ENCODE results near the gene DIDO1.
"Not testable (repeated sequence)": the region's sequence is repeated elsewhere in the genome, so short reads cannot be mapped to it uniquely, and the experiment has no call there.

Gene DIDO1

GRCh38 chr20:62929051-62929538 is 2.8 kb upstream of the DIDO1 start:
- peak in 1 of 2 donors; percentile 37 for DNase-seq (ENCODE audit: low read depth in 2 of 2)

- no peak for DNase-seq (ENCODE audit: low read depth in 2 of 2)
These were observed 2.1 kb upstream of the DIDO1 start for GRCh38 chr20:62928246-62928939.

GRCh38 chr20:62927128-62927705 is 912 bp upstream of the DIDO1 start:
- DNase-seq (ENCODE audit: low read depth in 2 of 2), result no peak

- DNase-seq (ENCODE audit: low read depth in 2 of 2), result no peak
These were observed 681 bp downstream of the DIDO1 start for GRCh38 chr20:62925420-62926228.

GRCh38 chr20:62925076-62925419 is 1.3 kb downstream of the DIDO1 start:
- DNase-seq (ENCODE audit: low read depth in 2 of 2), result no peak

GRCh38 chr20:62924442-62925075 is 1.7 kb downstream of the DIDO1 start:
- no peak for DNase-seq (ENCODE audit: low read depth in 2 of 2)

GRCh38 chr20:62923669-62924441 is 2.5 kb downstream of the DIDO1 start:
- no peak for DNase-seq (ENCODE audit: low read depth in 2 of 2)

- not testable (repeated sequence) for DNase-seq (ENCODE audit: low read depth in 2 of 2)
These were observed 3.1 kb downstream of the DIDO1 start for GRCh38 chr20:62923059-62923668.

- DNase-seq (ENCODE audit: low read depth in 2 of 2), result no peak
These were observed 3.8 kb downstream of the DIDO1 start for GRCh38 chr20:62922451-62922921.

- DNase-seq (ENCODE audit: low read depth in 2 of 2), result no peak
These were observed 5.1 kb downstream of the DIDO1 start for GRCh38 chr20:62921119-62921687.

- no peak for DNase-seq (ENCODE audit: low read depth in 2 of 2)
These were observed 6.2 kb downstream of the DIDO1 start for GRCh38 chr20:62920039-62920645.

GRCh38 chr20:62918831-62919230 is 7.5 kb downstream of the DIDO1 start:
- DNase-seq (ENCODE audit: low read depth in 2 of 2), result no peak

GRCh38 chr20:62918147-62918546 is 8.2 kb downstream of the DIDO1 start:
- DNase-seq (ENCODE audit: low read depth in 2 of 2), result no peak

GRCh38 chr20:62917720-62918119 is 8.6 kb downstream of the DIDO1 start:
- no peak for DNase-seq (ENCODE audit: low read depth in 2 of 2)

- no peak for DNase-seq (ENCODE audit: low read depth in 2 of 2)
These were observed 9.4 kb downstream of the DIDO1 start for GRCh38 chr20:62916703-62917476.

GRCh38 chr20:62914970-62915457 is 11.3 kb downstream of the DIDO1 start:
- no peak for DNase-seq (ENCODE audit: low read depth in 2 of 2)

GRCh38 chr20:62914436-62914835 is 11.9 kb downstream of the DIDO1 start:
- no peak for DNase-seq (ENCODE audit: low read depth in 2 of 2)

GRCh38 chr20:62913043-62913630 is 13.2 kb downstream of the DIDO1 start:
- no peak for DNase-seq (ENCODE audit: low read depth in 2 of 2)

Data from stimulated activated CD4-positive, alpha-beta T cell treated with anti-CD3 and anti-CD28 coated beads, Interleukin-1b, Interleukin-23, amount 100 ng/mL, for 1 hour (primary cell).